Measurements from ENCODE around the gene ALLC.

ALLC gene

GRCh38 chr2:3639653-3640052 is 18.3 kb upstream of the ALLC start:
- no peak for DNase-seq (ENCODE audit: low spot score)

- DNase-seq (ENCODE audit: low spot score) = no peak
These were observed 16.8 kb upstream of the ALLC start for GRCh38 chr2:3641181-3641580.

- DNase-seq (ENCODE audit: low spot score) = no peak
These were observed 16.1 kb upstream of the ALLC start for GRCh38 chr2:3641841-3642421.

GRCh38 chr2:3642521-3643215 is 15.3 kb upstream of the ALLC start:
- no peak for DNase-seq (ENCODE audit: low spot score)

GRCh38 chr2:3643371-3644245 is 14.4 kb upstream of the ALLC start:
- DNase-seq (ENCODE audit: low spot score) = no peak

- DNase-seq (ENCODE audit: low spot score) = no peak
These were observed 13.8 kb upstream of the ALLC start for GRCh38 chr2:3644246-3644525.

GRCh38 chr2:3644891-3645605 is 13.0 kb upstream of the ALLC start:
- no peak for DNase-seq (ENCODE audit: low spot score)

- DNase-seq (ENCODE audit: low spot score) = no peak
These were observed 12.1 kb upstream of the ALLC start for GRCh38 chr2:3645745-3646389.

- DNase-seq (ENCODE audit: low spot score) = no peak
These were observed 11.6 kb upstream of the ALLC start for GRCh38 chr2:3646446-3646845.

GRCh38 chr2:3647246-3647645 is 10.8 kb upstream of the ALLC start:
- no peak for DNase-seq (ENCODE audit: low spot score)

- DNase-seq (ENCODE audit: low spot score) = no peak
These were observed 10.0 kb upstream of the ALLC start for GRCh38 chr2:3647831-3648651.

- no peak for DNase-seq (ENCODE audit: low spot score)
These were observed 9.3 kb upstream of the ALLC start for GRCh38 chr2:3648652-3649177.

GRCh38 chr2:3649581-3649980 is 8.4 kb upstream of the ALLC start:
- DNase-seq (ENCODE audit: low spot score) = no peak

GRCh38 chr2:3650140-3650920 is 7.7 kb upstream of the ALLC start:
- DNase-seq (ENCODE audit: low spot score) = no peak

GRCh38 chr2:3651691-3652648 is 6.0 kb upstream of the ALLC start:
- no peak for DNase-seq (ENCODE audit: low spot score)

GRCh38 chr2:3652896-3653625 is 4.9 kb upstream of the ALLC start:
- no peak for DNase-seq (ENCODE audit: low spot score)

- no peak for DNase-seq (ENCODE audit: low spot score)
These were observed 4.0 kb upstream of the ALLC start for GRCh38 chr2:3654011-3654410.

- DNase-seq (ENCODE audit: low spot score) = no peak
These were observed 3.3 kb upstream of the ALLC start for GRCh38 chr2:3654531-3655225.

Data from RKO (cell line).